Fibroblast of pulmonary artery (primary cell): ENCODE results near the gene ELFN2.
A peak's percentile ranks its signal among the peaks of the same experiment; 100 is the strongest.
"Not testable (repeated sequence)": the region's sequence is repeated elsewhere in the genome, so short reads cannot be mapped to it uniquely, and the experiment has no call there.

ENCODE experiments used
- DNase-seq: peaks from one replicate; pipeline ENCODE4 v3.0.0-alpha.2; 2010; ENCODE audit warnings: low read depth
- H3K4me3 ChIP-seq: replicated peaks from 2 replicates; pipeline ENCODE4 v1.5.1; 2011; ENCODE audit warnings: low read depth, mild to moderate bottlenecking, control low read depth, low read length, moderate library complexity
- TF ChIP-seq, protein P1 (sequence below): IDR thresholded peaks from 2 replicates; pipeline ENCODE4 v1.5.1; 2011; ENCODE audit warnings: mild to moderate bottlenecking, control low read depth, low read length, inconsistent platforms; ENCODE audit errors: missing control alignments

ELFN2 gene

DNA sequence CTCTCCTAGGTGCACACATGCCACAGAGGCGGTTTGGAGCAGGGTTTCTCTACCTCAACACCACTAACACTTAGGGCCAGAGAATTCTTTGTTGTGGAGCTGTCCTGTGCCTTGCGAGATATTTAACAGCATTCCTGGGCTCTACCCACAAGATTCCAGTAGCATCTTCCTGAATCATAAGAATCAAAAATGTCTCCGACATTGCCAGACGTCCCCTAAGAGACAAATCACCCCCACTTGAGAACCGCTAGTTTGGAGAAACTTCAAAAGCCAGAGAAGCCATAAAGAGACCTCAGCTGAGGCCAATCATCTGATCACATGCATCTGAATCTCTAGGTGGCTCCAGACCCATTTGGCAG lies 42.8 kb upstream of the ELFN2 start:
- H3K4me3 ChIP-seq: no peak overlapping the region
- no peak for DNase-seq
- TF ChIP-seq, protein P1, sequence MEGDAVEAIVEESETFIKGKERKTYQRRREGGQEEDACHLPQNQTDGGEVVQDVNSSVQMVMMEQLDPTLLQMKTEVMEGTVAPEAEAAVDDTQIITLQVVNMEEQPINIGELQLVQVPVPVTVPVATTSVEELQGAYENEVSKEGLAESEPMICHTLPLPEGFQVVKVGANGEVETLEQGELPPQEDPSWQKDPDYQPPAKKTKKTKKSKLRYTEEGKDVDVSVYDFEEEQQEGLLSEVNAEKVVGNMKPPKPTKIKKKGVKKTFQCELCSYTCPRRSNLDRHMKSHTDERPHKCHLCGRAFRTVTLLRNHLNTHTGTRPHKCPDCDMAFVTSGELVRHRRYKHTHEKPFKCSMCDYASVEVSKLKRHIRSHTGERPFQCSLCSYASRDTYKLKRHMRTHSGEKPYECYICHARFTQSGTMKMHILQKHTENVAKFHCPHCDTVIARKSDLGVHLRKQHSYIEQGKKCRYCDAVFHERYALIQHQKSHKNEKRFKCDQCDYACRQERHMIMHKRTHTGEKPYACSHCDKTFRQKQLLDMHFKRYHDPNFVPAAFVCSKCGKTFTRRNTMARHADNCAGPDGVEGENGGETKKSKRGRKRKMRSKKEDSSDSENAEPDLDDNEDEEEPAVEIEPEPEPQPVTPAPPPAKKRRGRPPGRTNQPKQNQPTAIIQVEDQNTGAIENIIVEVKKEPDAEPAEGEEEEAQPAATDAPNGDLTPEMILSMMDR: no peak

DNA sequence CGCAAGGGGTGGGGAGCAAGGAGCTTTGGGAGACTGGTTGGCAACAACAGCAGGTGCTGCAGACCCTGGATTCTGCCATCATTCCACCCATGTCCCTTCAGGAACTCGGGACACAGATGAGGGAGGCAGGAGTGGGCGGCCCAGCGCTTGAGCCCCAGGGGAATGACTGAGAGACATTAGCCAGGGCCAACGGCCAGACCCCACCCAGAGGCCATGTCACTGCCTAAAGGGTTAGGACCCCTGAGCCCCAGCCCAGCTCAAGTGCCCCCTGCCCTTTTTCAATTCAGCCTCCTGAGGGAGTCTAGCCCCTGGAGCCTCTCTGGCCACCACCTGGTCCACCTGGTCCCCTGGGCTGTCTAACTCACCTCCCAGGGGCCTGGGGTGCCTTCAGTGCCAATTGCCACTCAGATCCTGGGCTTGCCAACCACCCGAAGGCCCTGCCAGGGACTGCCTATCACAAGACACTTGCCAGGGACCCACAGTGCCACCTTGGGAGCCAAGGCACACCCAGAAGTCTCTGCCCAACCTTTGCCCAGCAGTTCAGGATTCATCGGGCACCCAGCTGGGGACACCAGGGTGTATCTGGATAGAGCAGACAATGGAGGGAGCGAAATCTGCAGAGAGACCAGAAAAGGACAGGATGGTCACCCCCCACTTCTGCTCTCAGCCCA lies 42.3 kb upstream of the ELFN2 start:
- DNase-seq: no peak
- TF ChIP-seq, protein P1: no peak
- no peak overlapping the region for H3K4me3 ChIP-seq

DNA sequence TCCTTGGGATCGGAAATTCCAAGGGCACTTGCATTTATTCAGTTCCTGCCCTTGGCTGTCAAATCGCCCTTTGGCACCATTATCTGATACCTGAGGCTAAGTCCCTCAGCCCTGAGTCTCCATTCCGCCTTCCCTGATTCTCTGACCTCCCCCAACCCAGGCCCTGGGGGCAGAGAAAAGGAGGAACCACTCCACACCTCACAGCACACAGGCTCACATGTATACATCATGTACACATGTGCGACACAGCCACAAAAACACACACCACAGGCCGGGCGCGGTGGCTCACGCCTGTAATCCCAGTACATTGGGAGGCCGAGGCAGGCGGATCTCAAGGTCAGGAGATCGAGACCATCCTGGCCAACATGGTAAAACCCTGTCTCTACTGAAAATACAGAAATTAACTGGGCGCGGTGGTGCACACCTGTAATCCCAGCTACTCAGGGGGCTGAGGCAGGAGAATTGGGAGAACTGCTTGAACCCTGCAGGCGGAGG lies 41.0 kb upstream of the ELFN2 start:
- not testable (repeated sequence) for DNase-seq, H3K4me3 ChIP-seq

DNA sequence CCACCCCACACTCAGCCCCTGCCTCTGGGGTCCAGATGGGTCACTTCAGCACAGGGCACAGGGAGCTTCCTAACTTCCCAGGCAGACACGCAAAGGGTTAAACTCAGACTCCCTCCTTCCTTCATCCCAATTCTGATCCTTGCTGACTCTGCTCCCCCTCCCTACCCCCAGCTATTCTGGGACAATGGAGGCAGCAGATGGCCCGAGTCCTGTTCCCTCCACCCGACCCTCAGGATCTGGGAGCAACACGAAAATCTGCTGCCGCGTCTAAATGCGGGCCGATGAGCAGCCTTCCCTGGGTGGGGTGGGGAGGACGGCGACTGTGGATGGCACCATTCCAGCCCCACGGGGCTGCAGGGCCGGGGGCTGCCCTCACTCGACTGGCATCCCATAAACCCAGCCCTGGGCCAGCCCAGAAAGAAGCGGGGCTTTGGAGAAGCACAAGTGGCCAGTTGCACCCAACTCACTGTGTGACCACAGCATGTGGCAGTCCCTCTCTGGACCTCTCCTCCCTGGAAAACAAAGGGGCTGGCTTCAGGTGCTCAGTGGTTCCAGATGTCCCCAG lies 40.2 kb upstream of the ELFN2 start:
- no peak for DNase-seq
- no peak overlapping the region for H3K4me3 ChIP-seq
- TF ChIP-seq, protein P1: no peak

DNA sequence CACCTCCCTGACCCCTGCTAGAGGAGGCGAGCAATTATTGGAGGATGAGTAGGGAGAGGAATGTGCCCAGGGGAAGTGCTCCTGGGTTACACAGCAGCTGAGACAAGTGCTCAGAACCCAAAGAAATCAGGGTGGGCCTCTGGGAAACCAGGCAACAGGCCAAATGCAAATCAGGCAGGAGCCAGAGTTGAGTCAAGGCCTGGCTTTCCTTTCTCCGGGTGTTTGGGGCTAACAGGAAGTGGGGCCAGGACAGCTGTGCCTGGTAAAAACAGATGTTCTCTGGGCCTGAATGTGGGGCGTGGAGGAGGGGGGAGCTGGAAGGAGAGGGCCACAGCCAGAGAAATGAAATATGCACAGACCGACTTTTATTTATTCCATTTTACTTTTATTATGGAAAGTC lies 36.9 kb upstream of the ELFN2 start:
- no peak overlapping the region for H3K4me3 ChIP-seq
- DNase-seq: peak; percentile 16
- TF ChIP-seq, protein P1: no peak

DNA sequence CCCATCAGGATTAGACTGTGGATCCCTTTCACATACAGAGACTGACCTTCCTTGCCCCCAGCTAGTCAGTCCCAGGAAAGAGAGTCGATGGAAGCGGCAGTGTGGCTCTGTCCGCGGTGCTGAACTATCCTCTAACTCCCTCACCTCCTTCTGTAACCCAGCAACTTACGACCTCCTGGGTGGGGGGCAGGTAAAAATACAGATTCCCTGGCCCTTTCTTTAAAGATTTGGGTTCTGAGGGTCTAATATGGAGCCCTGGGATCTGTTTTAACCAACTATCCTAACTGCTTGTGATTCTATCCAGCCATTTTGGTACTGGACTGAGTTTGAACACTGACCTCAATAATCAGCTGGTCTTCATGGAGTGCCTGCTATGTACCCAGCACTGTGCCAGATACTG lies 35.7 kb upstream of the ELFN2 start:
- peak; percentile 61 for DNase-seq
- H3K4me3 ChIP-seq: no peak overlapping the region
- TF ChIP-seq, protein P1: no peak

DNA sequence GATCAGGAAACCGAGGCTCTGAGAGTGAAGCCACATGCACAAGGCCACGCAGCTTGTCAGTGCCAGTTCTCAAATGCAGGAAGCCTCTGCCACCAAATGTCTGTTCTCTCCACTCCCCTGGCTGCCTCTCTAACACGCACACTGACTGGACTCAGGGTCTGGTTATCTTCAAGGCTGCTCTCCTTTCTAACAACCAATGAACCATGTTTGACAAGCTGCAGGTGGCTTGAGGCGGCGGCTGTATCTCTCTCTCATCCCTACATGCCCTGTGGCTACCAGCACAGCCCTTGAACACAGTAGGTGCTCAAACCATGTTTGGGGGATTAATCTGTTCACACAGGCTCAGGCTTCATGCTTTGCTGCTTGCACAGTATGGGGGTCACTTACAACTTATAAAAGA lies 35.2 kb upstream of the ELFN2 start:
- no peak overlapping the region for H3K4me3 ChIP-seq
- TF ChIP-seq, protein P1: no peak
- DNase-seq: no peak
